Measurements from ENCODE around the gene KRT35. TPM values are rescaled to one million over a fixed set of nuclear protein-coding genes. Genes with fewer than 3 reads are reported as not detected.

Gene KRT35
- total and polyA plus RNA-seq, 4 donors = not detected

DNA sequence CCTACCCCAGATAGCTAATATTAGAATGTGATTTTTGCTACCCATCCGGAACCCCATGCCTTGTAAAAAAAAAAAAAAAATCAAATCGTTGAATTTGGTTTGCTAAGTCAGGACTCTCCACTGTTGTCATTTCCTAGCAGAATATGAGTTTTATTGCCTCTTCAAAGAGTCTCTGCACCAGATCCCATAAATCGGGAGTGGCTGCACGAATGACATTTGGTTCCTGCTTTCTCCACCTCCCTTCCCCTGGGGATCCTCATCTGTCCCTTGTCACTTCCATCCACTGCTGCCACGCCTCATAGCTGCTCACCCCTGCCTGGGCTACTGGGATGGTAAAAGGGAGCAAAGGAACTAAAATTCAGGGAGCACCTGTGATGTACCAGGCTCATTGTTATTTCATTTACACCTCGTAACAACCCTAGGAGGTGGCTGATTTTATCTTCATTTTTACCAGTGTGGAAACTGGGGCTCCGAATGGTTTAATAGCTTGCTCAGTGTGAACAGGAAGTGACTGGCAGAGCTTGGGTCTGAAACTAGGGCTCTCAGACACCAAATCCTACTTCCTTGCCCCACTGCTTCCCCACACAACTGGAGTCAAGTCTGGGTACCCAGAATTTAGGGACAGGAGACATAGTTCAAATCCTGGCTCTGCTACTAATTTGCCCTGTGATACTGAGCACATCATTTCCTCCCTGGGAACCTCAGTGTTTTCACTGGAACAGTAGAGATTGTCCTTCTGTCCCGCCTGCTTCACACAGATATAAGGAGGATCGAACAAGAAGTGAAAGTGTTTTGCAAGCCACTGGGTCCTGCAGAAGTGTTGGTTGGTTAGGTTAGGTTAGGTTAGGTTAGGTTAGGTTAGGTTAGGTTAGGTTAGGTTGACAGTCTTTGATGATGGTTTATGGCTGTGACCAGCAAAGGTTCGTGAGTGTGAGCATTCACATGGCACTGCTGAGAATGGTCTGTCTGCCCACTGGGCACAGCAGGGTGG is 9.3 kb upstream of the KRT35 start:
- Histone ChIP-seq H3K9ac (ENCODE audit: insufficient read depth in 1 of 2, low read length in 2 of 2) (no peak overlapping the region), H3K36me3 (ENCODE audit: control insufficient read depth in 4 of 4, insufficient read depth in 4 of 4, low read length in 4 of 4) (no peaks in the 10 kb centered on the region), H3K4me1 (ENCODE audit: control insufficient read depth in 5 of 5, insufficient read depth in 5 of 5, low read length in 5 of 5) (peaks cover 0 to 9% (median 5%) of the 10 kb centered on the region in 5 donors), H3K27me3 (ENCODE audit: control insufficient read depth in 3 of 3, insufficient read depth in 3 of 3, low read length in 2 of 3) (no peaks in the 10 kb centered on the region), H3K4me3 (no peak overlapping the region), H3K27ac (ENCODE audit: low read depth in 1 of 2, low read length in 1 of 2) (no peak overlapping the region), H3K9me3 (ENCODE audit: control insufficient read depth in 4 of 4, insufficient read depth in 3 of 4, low read length in 3 of 4) (no peaks in the 10 kb centered on the region)
- TF ChIP-seq CTCF (IDR thresholded peaks at IDR 0.05; ENCODE audit: control extremely low read depth, extremely low read depth) = no peak
- 69 to 75% methylated on average over 10 of the region's 10 CpGs for WGBS, 2 donors
- ATAC-seq (ENCODE audit: insufficient read depth, low FRiP score) (no peak), DNase-seq (no peak)

DNA sequence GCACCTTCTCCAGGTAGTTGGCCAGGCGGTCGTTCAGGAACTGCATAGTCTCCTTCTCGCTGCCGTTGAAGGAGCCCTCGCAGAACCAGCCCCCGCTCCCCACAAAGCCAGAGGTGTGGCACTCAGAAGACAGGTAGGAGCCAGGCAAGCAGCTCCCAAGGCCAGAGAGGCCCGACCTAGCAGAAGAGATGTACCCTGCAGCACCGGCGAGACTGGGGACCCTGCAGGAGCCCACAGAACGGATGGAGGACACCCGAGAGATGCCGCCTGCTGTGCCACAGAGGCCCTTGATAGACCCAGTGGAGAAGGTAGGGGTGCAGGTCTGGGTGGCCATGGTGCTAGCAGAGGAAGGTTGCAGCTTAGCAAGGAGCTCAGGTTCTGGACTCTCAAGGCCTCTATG is 8.6 kb upstream of the KRT35 start, which contains the start of gene KRT36:
TSS of gene KRT36 (minus strand) at position 380 of the 400 bp plus-strand sequence. CDS start at position 334, 46 bp downstream.
- ATAC-seq (ENCODE audit: insufficient read depth, low FRiP score) (no peak), DNase-seq (no peak)
- WGBS, 2 donors = 90 to 94% methylated on average over 12 of the region's 12 CpGs
- Histone ChIP-seq H3K27me3 (ENCODE audit: control insufficient read depth in 3 of 3, insufficient read depth in 3 of 3, low read length in 2 of 3) (no peaks in the 10 kb centered on the region), H3K9ac (ENCODE audit: insufficient read depth in 1 of 2, low read length in 2 of 2) (no peak within 1 kb of the TSS), H3K36me3 (ENCODE audit: control insufficient read depth in 4 of 4, insufficient read depth in 4 of 4, low read length in 4 of 4) (no peaks in the 10 kb centered on the region), H3K4me1 (ENCODE audit: control insufficient read depth in 5 of 5, insufficient read depth in 5 of 5, low read length in 5 of 5) (peaks cover 0 to 9% (median 5%) of the 10 kb centered on the region in 5 donors), H3K4me3 (no peak within 1 kb of the TSS), H3K27ac (ENCODE audit: low read depth in 1 of 2, low read length in 1 of 2) (no peak within 1 kb of the TSS), H3K9me3 (ENCODE audit: control insufficient read depth in 4 of 4, insufficient read depth in 3 of 4, low read length in 3 of 4) (no peaks in the 10 kb centered on the region)
- TF ChIP-seq CTCF (IDR thresholded peaks at IDR 0.05; ENCODE audit: control extremely low read depth, extremely low read depth) = no peak

GRCh38 chr17:41486809-41487530 is 6.0 kb upstream of the KRT35 start:
- DNase-seq (no peak), ATAC-seq (ENCODE audit: insufficient read depth, low FRiP score) (no peak)
- Histone ChIP-seq H3K9ac (ENCODE audit: insufficient read depth in 1 of 2, low read length in 2 of 2) (no peak overlapping the region), H3K27ac (ENCODE audit: low read depth in 1 of 2, low read length in 1 of 2) (no peak overlapping the region), H3K27me3 (ENCODE audit: control insufficient read depth in 3 of 3, insufficient read depth in 3 of 3, low read length in 2 of 3) (no peaks in the 10 kb centered on the region), H3K36me3 (ENCODE audit: control insufficient read depth in 4 of 4, insufficient read depth in 4 of 4, low read length in 4 of 4) (no peaks in the 10 kb centered on the region), H3K4me1 (ENCODE audit: control insufficient read depth in 5 of 5, insufficient read depth in 5 of 5, low read length in 5 of 5) (no peaks in the 10 kb centered on the region), H3K9me3 (ENCODE audit: control insufficient read depth in 4 of 4, insufficient read depth in 3 of 4, low read length in 3 of 4) (no peaks in the 10 kb centered on the region), H3K4me3 (no peak overlapping the region)
- 60 to 64% methylated on average over 29 of the region's 29 CpGs for WGBS, 2 donors
- no peak for TF ChIP-seq CTCF (IDR thresholded peaks at IDR 0.05; ENCODE audit: control extremely low read depth, extremely low read depth)

Measured in lung (tissue), 12 donors.